Uterus (tissue), 2 donors: ENCODE measurements around the gene SAC3D1.
A peak's percentile ranks its signal among the peaks of the same experiment; 100 is the strongest.

Experiments
- POLR2A ChIP-seq, 2 donors: fragments of 450-650 bp; IDR thresholded peaks; one replicate each; pipeline ENCODE4 v1.6.1; 2016; ENCODE audit warnings: antibody characterized with exemption in 2 of 2, mild to moderate bottlenecking in 1 of 2, moderate library complexity in 1 of 2
- TF ChIP-seq, protein P1 (sequence below), 4 experiments: fragments of 200-600 bp in 2 of 4; fragments of 450-650 bp in 2 of 4; sonication (generic) in 2 of 4; IDR thresholded peaks; one replicate each; pipeline ENCODE4 v1.5.1; 2016 to 2019; ENCODE audit warnings: antibody characterized with exemption in 4 of 4, mild to moderate bottlenecking in 2 of 4, moderate library complexity in 1 of 4

DNA sequence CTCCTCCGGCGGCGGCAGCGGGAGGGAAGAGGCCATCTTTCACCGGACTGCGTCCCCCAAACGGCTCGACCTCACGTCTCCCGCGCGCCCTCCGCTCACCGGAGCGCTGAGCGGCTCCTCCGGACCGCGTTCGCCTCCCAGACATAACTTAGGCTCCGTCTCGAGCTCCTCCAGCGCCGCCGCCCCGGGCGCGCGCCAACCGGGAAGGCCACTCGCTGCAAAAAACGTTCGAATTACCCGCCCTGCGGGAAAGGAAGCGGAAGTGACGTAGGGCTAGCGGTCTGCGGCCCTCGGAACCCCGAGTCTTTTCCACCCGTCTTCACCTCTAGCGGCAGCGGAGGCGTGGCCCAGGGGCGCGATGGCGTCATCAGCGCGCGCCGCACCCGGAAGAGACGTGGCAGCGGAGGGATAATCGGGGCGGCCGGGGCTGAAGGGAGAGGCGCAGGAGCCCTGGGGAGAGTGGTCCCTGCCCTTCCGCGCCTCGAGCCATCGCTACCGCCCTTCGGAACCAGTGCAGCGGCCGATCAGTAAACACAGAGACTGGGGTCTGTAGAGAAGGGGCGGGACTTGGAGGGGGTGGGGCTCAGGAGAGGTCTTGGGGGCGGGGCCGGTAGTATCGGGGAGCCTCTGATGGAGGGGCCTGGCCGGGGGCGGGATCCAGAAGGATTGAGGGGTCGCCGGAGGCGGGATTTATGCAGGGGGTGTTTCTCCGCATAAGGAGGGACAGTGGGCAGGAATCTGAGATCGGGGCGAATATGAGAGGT, 43.0 kb downstream of the SAC3D1 start, which contains the start of the genes CDCA5 and ZFPL1:
- TF ChIP-seq, protein P1, sequence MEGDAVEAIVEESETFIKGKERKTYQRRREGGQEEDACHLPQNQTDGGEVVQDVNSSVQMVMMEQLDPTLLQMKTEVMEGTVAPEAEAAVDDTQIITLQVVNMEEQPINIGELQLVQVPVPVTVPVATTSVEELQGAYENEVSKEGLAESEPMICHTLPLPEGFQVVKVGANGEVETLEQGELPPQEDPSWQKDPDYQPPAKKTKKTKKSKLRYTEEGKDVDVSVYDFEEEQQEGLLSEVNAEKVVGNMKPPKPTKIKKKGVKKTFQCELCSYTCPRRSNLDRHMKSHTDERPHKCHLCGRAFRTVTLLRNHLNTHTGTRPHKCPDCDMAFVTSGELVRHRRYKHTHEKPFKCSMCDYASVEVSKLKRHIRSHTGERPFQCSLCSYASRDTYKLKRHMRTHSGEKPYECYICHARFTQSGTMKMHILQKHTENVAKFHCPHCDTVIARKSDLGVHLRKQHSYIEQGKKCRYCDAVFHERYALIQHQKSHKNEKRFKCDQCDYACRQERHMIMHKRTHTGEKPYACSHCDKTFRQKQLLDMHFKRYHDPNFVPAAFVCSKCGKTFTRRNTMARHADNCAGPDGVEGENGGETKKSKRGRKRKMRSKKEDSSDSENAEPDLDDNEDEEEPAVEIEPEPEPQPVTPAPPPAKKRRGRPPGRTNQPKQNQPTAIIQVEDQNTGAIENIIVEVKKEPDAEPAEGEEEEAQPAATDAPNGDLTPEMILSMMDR (IDR thresholded peaks at IDR 0.05): peak in 2 of 4 experiments; percentile 20 to 38
- peak in 1 of 2 donors; percentile 74 for TF ChIP-seq POLR2A (IDR thresholded peaks at IDR 0.05)
